T-cell (primary cell): ENCODE measurements around the gene SAMD4B. TPM values are rescaled to one million over a fixed set of nuclear protein-coding genes. Genes with fewer than 3 reads are reported as not detected.
A peak's percentile ranks its signal among the peaks of the same experiment; 100 is the strongest.
"Not testable (repeated sequence)": the region's sequence is repeated elsewhere in the genome, so short reads cannot be mapped to it uniquely, and the experiment has no call there.

ENCODE experiments used
- ATAC-seq, 4 experiments: fragments of 200-7000 bp in 3 of 4; fragments of 150-1000 bp in 1 of 4; cut with Tn5 transposase; replicated peaks in 1 of 4; 1 replicate in 3 of 4; 2 replicates in 1 of 4; pipeline ENCODE4 v1.10.0; 2021; ENCODE audit warnings: moderate library complexity in 3 of 4, mild to moderate bottlenecking in 2 of 4, moderate number of reproducible peaks in 1 of 4
- CTCF ChIA-PET, 2 donors: fragments of 300-600 bp; sonication (Branson Sonifier 250); formaldehyde crosslinking; loops; one replicate each; lab custom pipeline; 2022; ENCODE audit warnings: antibody characterized with exemption in 2 of 2; lab: Charles Lee
- POLR2A ChIA-PET, 2 donors: fragments of 300-600 bp; sonication (Branson Sonifier 250); formaldehyde crosslinking; loops; one replicate each; lab custom pipeline; 2022; ENCODE audit warnings: antibody characterized with exemption in 2 of 2; lab: Charles Lee
- DNase-seq, 35 experiments: peaks; one replicate each; pipeline versions ENCODE4 v3.0.0 to v3.0.0-alpha.2; 2013 to 2023
- H3K27ac ChIP-seq: one replicate; pipeline ENCODE4 v1.5.1; 2013; ENCODE audit warnings: low read length
- H3K27me3 ChIP-seq, 2 experiments: replicated peaks in 1 of 2; 1 replicate in 1 of 2; 2 replicates in 1 of 2; pipeline versions ENCODE4 v1.6.1 to v1.7.0; 2013; ENCODE audit warnings: low read length in 1 of 2, mixed read lengths in 1 of 2; ENCODE audit not compliant: control insufficient read depth in 2 of 2, insufficient read depth in 2 of 2; ENCODE audit errors: extremely low read depth in 1 of 2
- H3K36me3 ChIP-seq, 2 donors: 1 replicate in 1 of 2; 2 replicates in 1 of 2; pipeline versions ENCODE4 v1.6.1 to v1.7.0; 2013; ENCODE audit warnings: low read length in 1 of 2; ENCODE audit not compliant: control insufficient read depth in 2 of 2, insufficient read depth in 1 of 2; ENCODE audit errors: extremely low read depth in 1 of 2
- H3K4me1 ChIP-seq, 2 experiments: 1 replicate in 1 of 2; 2 replicates in 1 of 2; pipeline versions ENCODE4 v1.6.1 to v1.7.0; 2013; ENCODE audit warnings: low read length in 2 of 2, mixed read lengths in 1 of 2; ENCODE audit not compliant: insufficient read depth in 2 of 2, control insufficient read depth in 1 of 2; ENCODE audit errors: extremely low read depth in 1 of 2
- H3K4me3 ChIP-seq, 2 donors: 1 replicate in 1 of 2; 2 replicates in 1 of 2; pipeline versions ENCODE4 v1.5.1 to v1.7.0; 2013; ENCODE audit warnings: mild to moderate bottlenecking in 2 of 2, low read length in 1 of 2, moderate library complexity in 1 of 2; ENCODE audit not compliant: control insufficient read depth in 1 of 2; ENCODE audit errors: extremely low read depth in 1 of 2
- H3K9me3 ChIP-seq: 2 replicates; pipeline ENCODE4 v1.7.0; 2013
- H3K27ac Mint-ChIP-seq, 2 donors: one replicate each; pipeline ENCODE4 v1.8.0; 2020 to 2021; ENCODE audit warnings: mild to moderate bottlenecking in 2 of 2, mixed read lengths in 2 of 2
- H3K27me3 Mint-ChIP-seq, 2 donors: one replicate each; pipeline ENCODE4 v1.8.0; 2021 to 2022; ENCODE audit warnings: mixed read lengths in 2 of 2
- H3K36me3 Mint-ChIP-seq: one replicate; pipeline ENCODE4 v1.8.0; 2021; ENCODE audit warnings: mixed read lengths
- H3K4me1 Mint-ChIP-seq, 3 donors: one replicate each; pipeline ENCODE4 v1.8.0; 2020 to 2022; ENCODE audit warnings: mixed read lengths in 3 of 3, mild to moderate bottlenecking in 1 of 3
- H3K4me3 Mint-ChIP-seq, 3 donors: one replicate each; pipeline ENCODE4 v1.8.0; 2020 to 2022; ENCODE audit warnings: mild to moderate bottlenecking in 3 of 3, mixed read lengths in 3 of 3, moderate library complexity in 3 of 3
- H3K9me3 Mint-ChIP-seq, 3 donors: one replicate each; pipeline ENCODE4 v1.8.0; 2020 to 2022; ENCODE audit warnings: mixed read lengths in 3 of 3
- WGBS: methylation state at CpG from one replicate; pipeline ENCODE4 v1.1.5; 2013; ENCODE audit warnings: missing lambda C conversion rate; ENCODE audit not compliant: insufficient coverage; 5-methylcytosine and 5-hydroxymethylcytosine counted together
- total RNA-seq, 35 experiments: library from RNA in 6 of 35; stranded (reverse) in 6 of 35; fragments of 120-200 nt in 1 of 35; gene quantifications; one replicate each; pipeline versions ENCODE4 v1.2.1 to v1.2.4 and lab custom pipeline; 2013 to 2026

The SAMD4B gene
- total RNA-seq, 5 donors from 2014 or later (not counting 1 experiment from before 2014, with no cell fraction given), result 59.4 to 72.3 (median 62.0) TPM

DNA sequence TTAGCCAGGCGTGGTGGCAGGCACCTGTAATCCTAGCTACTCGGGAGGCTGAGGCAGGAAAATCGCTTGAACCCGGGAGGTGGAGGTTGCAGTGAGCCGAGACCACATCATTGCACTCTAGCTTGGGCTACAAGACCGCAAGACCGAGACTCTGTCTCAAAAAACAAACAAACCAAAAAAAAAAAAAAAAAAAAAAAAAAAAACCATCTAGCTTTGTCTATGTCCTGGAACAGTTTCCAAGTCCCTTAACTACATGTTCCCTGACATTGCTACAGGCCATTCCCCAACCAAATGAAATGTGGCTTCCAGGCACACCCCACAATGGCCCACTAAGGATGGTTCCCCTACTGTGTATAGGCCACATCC, 32.9 kb upstream of the SAMD4B start:
- 90% methylated on average over 6 of the region's 7 CpGs for WGBS
- H3K9me3 ChIP-seq, DNase-seq, H3K9me3 Mint-ChIP-seq, CTCF ChIA-PET, H3K4me3 Mint-ChIP-seq, H3K27ac Mint-ChIP-seq, H3K4me3 ChIP-seq, H3K4me1 ChIP-seq, H3K27me3 Mint-ChIP-seq, ATAC-seq, H3K27ac ChIP-seq, H3K27me3 ChIP-seq: not testable (repeated sequence)
- peaks cover 14 to 38% of the 10 kb centered on the region in 2 donors for H3K36me3 ChIP-seq
- Mint-ChIP-seq H3K4me1 (peaks cover 5 to 33% (median 10%) of the 10 kb centered on the region in 3 donors), H3K36me3 (peaks cover 36% of the 10 kb centered on the region)
- POLR2A ChIA-PET, result interaction anchor here in 1 of 2 donors (0.7 kb wide), 1 partner anchor 36 kb away, joined by 9 read pairs; no protein-coding TSS in a partner anchor

DNA sequence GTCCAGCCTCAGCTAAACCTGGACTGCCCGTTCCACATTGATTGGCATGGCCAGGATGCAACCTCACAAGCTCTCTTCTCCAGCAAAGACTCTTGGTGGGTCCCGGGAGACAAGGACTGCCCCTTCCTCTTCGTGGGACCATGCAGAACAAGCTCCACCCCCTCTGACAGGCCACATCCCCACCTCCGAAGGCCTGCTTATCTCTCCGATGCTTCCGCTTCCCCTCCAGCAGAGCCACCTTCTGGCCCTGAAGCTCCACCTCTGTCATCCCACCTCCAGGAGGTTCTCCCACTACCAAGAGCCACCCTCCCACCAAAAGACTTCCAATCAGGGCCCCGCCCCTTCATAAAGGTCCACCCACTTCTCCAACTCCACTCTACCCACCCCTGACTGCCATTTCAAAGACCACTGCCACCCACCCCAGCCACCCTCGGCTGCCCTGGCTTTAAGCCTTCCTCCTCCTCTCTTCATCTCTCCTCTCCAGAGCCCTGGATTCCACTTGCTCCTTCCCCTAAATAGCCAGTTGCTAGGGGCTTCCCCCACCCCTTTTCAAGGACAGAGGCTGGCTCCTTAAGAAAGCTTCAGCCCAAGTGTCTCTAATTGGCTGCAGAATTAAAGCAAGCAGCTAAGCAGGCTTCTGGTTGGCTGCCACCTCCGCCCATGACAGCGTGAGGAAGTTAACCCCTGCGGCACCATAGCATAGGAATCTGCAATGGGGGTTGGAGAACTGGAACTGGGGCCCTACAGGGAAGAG, 31.5 kb upstream of the SAMD4B start:
- POLR2A ChIA-PET, result no interaction called here
- Mint-ChIP-seq H3K36me3 (peaks cover 37% of the 10 kb centered on the region), H3K27me3 (no peaks in the 10 kb centered on the region), H3K9me3 (no peaks in the 10 kb centered on the region), H3K27ac (peak overlapping the region in 1 of 2 donors; percentile 68), H3K4me3 (no peak overlapping the region), H3K4me1 (peaks cover 5 to 25% (median 10%) of the 10 kb centered on the region in 3 donors)
- no peak overlapping the region for H3K27ac ChIP-seq
- no peak overlapping the region for H3K4me3 ChIP-seq
- peaks cover 21 to 46% of the 10 kb centered on the region in 2 donors for H3K36me3 ChIP-seq
- WGBS, result 87% methylated on average over 10 of the region's 11 CpGs
- ATAC-seq, result no peak
- peaks cover 0 to 6% of the 10 kb centered on the region in 2 experiments for H3K4me1 ChIP-seq
- no peak for DNase-seq
- H3K27me3 ChIP-seq, result peaks cover 0 to 3% of the 10 kb centered on the region in 2 experiments
- CTCF ChIA-PET, result no interaction called here
- no peaks in the 10 kb centered on the region for H3K9me3 ChIP-seq

DNA sequence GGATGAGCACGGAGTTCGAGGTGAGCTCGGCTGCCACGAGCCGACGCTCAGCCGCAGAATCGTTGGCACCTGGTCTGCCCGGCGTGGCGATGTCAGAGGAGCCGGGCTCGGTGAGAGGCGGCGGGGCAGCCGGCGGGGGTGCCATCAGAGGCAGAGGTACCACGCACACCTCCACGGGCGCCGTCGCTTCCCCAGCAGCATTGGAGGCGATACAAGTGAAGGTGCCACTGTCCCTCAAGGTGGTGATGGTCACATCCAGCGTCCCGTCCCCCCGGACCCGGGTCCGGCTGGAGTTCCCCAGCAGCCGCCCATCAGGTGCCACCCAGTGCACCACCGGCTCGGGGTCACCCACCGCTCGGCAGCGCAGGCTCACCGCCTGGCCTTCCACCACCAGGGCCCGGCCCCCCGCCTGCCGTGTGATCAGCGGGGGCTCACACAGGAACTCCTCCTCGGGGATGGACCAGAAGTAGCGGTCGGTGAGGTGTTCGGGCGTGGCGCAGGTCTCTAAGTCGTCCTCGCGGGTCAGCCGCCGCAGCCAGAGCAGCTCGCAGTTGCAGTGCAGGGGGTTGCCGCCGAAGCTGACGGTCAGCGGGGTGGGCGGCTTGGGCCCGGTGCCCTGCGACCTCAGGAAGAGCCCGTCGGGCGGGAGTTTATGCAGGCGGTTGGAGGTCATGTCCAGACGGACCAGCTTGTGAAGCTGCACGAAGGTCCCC, 28.0 kb upstream of the SAMD4B start:
- H3K27me3 Mint-ChIP-seq, result no peaks in the 10 kb centered on the region
- peaks cover 10 to 44% (median 16%) of the 10 kb centered on the region in 3 donors for H3K4me1 Mint-ChIP-seq
- no peak overlapping the region for H3K27ac Mint-ChIP-seq
- ATAC-seq (no peak), DNase-seq (no peak)
- peaks cover 30% of the 10 kb centered on the region for H3K36me3 Mint-ChIP-seq
- POLR2A ChIA-PET, result no interaction called here
- no peak overlapping the region for H3K4me3 Mint-ChIP-seq
- WGBS, result 95% methylated on average over 64 of the region's 64 CpGs
- H3K9me3 Mint-ChIP-seq, result no peaks in the 10 kb centered on the region
- CTCF ChIA-PET, result interaction anchor here in 1 of 2 donors (0.5 kb wide), 1 partner anchor 193 kb away, joined by 3 read pairs; no protein-coding TSS in a partner anchor
- no peaks in the 10 kb centered on the region for H3K27me3 ChIP-seq
- H3K27ac ChIP-seq, result no peak overlapping the region
- no peak overlapping the region for H3K4me3 ChIP-seq
- peaks cover 28 to 54% of the 10 kb centered on the region in 2 donors for H3K36me3 ChIP-seq
- H3K4me1 ChIP-seq, result peaks cover 0 to 7% of the 10 kb centered on the region in 2 experiments
- H3K9me3 ChIP-seq, result no peaks in the 10 kb centered on the region

DNA sequence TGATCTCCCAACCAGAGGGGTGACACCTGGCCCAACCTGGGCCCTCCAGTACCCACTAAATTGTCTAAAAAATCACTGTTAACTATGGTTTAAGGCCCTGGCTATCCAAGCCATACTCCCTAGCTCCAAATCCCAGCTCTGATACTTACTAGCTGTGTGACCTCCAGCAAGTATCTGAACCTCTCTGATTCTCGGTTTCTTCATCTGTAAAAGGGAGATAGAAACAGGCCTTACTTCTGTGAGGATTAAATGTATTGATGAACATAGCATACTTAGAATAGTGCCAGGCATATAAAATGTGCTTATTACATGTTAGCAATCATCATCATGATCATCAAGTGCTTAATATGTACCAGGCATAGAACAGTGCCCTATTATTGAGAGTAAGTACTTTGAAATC, 26.3 kb upstream of the SAMD4B start:
- DNase-seq, result no peak
- Histone ChIP-seq H3K4me1 (peaks cover 2 to 17% of the 10 kb centered on the region in 2 experiments), H3K9me3 (no peaks in the 10 kb centered on the region), H3K27ac (no peak overlapping the region), H3K36me3 (peaks cover 26 to 46% of the 10 kb centered on the region in 2 donors), H3K27me3 (peaks cover 0 to 2% of the 10 kb centered on the region in 2 experiments), H3K4me3 (no peak overlapping the region)
- no peaks in the 10 kb centered on the region for H3K27me3 Mint-ChIP-seq
- no peak for ATAC-seq
- H3K27ac Mint-ChIP-seq, result no peak overlapping the region
- no peaks in the 10 kb centered on the region for H3K9me3 Mint-ChIP-seq
- ChIA-PET POLR2A (no interaction called here), CTCF (no interaction called here)
- no peak overlapping the region for H3K4me3 Mint-ChIP-seq
- peaks cover 23% of the 10 kb centered on the region for H3K36me3 Mint-ChIP-seq
- peaks cover 17 to 38% (median 17%) of the 10 kb centered on the region in 3 donors for H3K4me1 Mint-ChIP-seq
- no CpG with 5 or more reads among the region's 1 CpG for WGBS

DNA sequence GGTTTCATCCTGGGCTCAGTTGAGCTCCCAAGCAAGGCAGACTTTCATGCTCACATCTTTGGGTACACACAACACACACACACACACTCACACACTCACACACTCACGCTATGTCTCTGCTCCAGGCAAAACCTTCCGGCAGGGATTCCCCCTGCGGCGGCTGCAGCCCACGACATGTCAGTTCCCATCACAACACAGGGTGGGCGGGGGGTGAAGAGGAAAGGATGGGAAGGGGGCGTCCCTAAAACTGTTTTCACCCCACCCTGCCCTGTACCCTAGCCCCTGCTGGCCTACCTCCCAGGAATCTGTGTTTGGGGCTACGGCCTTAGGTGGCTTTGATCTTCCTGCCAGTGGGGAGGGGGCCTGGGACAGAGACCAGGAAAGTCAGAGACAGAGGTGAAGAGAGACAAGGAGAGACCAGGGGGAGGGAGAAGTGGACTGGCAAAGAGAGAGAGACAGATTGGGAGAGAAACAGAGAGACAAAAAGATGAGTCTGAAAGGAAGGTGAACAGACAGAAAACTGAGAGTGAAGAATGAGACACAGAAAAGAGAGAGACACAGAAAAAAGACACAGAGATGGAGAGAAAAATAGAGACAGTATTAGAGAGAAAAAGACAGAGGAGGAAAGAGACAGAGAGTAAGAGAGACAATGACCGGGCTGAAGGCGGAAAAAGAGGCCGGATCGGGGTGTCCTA, 25.4 kb upstream of the SAMD4B start:
- H3K9me3 ChIP-seq, result no peaks in the 10 kb centered on the region
- Mint-ChIP-seq H3K36me3 (peaks cover 19% of the 10 kb centered on the region), H3K27me3 (no peaks in the 10 kb centered on the region), H3K4me1 (peaks cover 22 to 38% (median 24%) of the 10 kb centered on the region in 3 donors), H3K27ac (peak overlapping the region in 1 of 2 donors; percentile 4), H3K9me3 (no peaks in the 10 kb centered on the region), H3K4me3 (no peak overlapping the region)
- ATAC-seq (no peak), DNase-seq (no peak)
- no peak overlapping the region for H3K4me3 ChIP-seq
- ChIA-PET POLR2A (no interaction called here), CTCF (no interaction called here)
- H3K36me3 ChIP-seq, result peaks cover 24 to 39% of the 10 kb centered on the region in 2 donors
- WGBS, result 95% methylated on average over 4 of the region's 12 CpGs
- peaks cover 2 to 19% of the 10 kb centered on the region in 2 experiments for H3K4me1 ChIP-seq
- no peak overlapping the region for H3K27ac ChIP-seq
- peaks cover 0 to 2% of the 10 kb centered on the region in 2 experiments for H3K27me3 ChIP-seq

DNA sequence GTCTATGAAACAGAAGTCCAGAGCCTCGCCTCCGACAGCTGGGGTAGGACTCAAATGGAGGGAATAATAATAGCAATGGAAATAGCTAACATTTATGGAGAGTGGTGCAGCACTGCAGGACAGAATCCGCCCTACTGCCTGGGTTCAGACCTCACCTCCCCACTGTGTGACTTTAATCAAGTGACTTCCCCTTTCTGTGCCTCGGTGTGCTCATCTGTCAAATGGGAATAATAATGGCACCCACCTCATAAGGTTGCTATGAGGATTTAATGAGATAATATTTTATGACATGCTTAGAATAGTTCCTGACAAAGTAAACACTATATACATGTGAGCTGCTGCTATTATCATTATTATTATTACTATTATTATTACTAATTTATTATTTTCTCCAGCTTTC, 24.7 kb upstream of the SAMD4B start:
- ATAC-seq (no peak), DNase-seq (no peak)
- peaks cover 22 to 36% (median 25%) of the 10 kb centered on the region in 3 donors for H3K4me1 Mint-ChIP-seq
- peaks cover 2 to 19% of the 10 kb centered on the region in 2 experiments for H3K4me1 ChIP-seq
- H3K9me3 ChIP-seq, result no peaks in the 10 kb centered on the region
- WGBS, result 100% methylated on average over 2 of the region's 4 CpGs
- ChIA-PET CTCF (no interaction called here), POLR2A (no interaction called here)
- peaks cover 0 to 2% of the 10 kb centered on the region in 2 experiments for H3K27me3 ChIP-seq
- H3K36me3 ChIP-seq, result peaks cover 24 to 34% of the 10 kb centered on the region in 2 donors
- H3K9me3 Mint-ChIP-seq, result no peaks in the 10 kb centered on the region
- no peaks in the 10 kb centered on the region for H3K27me3 Mint-ChIP-seq
- H3K4me3 ChIP-seq, result no peak overlapping the region
- peaks cover 15% of the 10 kb centered on the region for H3K36me3 Mint-ChIP-seq
- H3K27ac Mint-ChIP-seq, result no peak overlapping the region
- no peak overlapping the region for H3K4me3 Mint-ChIP-seq
- H3K27ac ChIP-seq, result no peak overlapping the region
